Small intestine (tissue), 7 donors: Measurements from ENCODE around the gene TNFAIP8L3. TPM values are rescaled to one million over a fixed set of nuclear protein-coding genes. Genes with fewer than 3 reads are reported as not detected.

Experiments used
- DNase-seq, 2 donors: peaks; one replicate each; pipeline versions ENCODE4 v3.0.0 to v3.0.0-alpha.2; 2013
- FAIRE-seq: peaks from 2 replicates; lab custom pipeline; 2012; peaks lifted over from hg19 to GRCh38; lab: Jason Lieb, UNC
- H3K27ac ChIP-seq, 3 donors: one replicate each; pipeline ENCODE4 v1.5.1; 2013; ENCODE audit warnings: low read length in 2 of 3, mild to moderate bottlenecking in 2 of 3, control low read depth in 1 of 3, inconsistent platforms in 1 of 3, low read depth in 1 of 3, moderate library complexity in 1 of 3
- H3K27me3 ChIP-seq, 3 donors: one replicate each; pipeline ENCODE4 v1.6.1; 2013; ENCODE audit warnings: low read length in 3 of 3, inconsistent platforms in 1 of 3; ENCODE audit not compliant: control insufficient read depth in 3 of 3, insufficient read depth in 3 of 3
- H3K36me3 ChIP-seq, 3 donors: one replicate each; pipeline ENCODE4 v1.6.1; 2013; ENCODE audit warnings: low read length in 3 of 3, inconsistent platforms in 1 of 3, low read depth in 1 of 3, mild to moderate bottlenecking in 1 of 3, moderate library complexity in 1 of 3; ENCODE audit not compliant: control insufficient read depth in 3 of 3, insufficient read depth in 2 of 3
- H3K4me1 ChIP-seq, 3 donors: one replicate each; pipeline ENCODE4 v1.6.1; 2013; ENCODE audit warnings: low read length in 2 of 3, inconsistent platforms in 1 of 3, low read depth in 1 of 3, mild to moderate bottlenecking in 1 of 3, moderate library complexity in 1 of 3; ENCODE audit not compliant: control insufficient read depth in 3 of 3, insufficient read depth in 2 of 3
- H3K4me3 ChIP-seq, 3 donors: one replicate each; pipeline ENCODE4 v1.5.1; 2013; ENCODE audit warnings: low read length in 3 of 3, control low read depth in 1 of 3, inconsistent platforms in 1 of 3, low read depth in 1 of 3, mild to moderate bottlenecking in 1 of 3, moderate library complexity in 1 of 3
- H3K9me3 ChIP-seq, 2 donors: one replicate each; pipeline ENCODE4 v1.6.1; 2013; ENCODE audit warnings: low read depth in 1 of 2, low read length in 1 of 2; ENCODE audit not compliant: control insufficient read depth in 2 of 2, insufficient read depth in 1 of 2
- WGBS, 3 donors: extraction: QIAGEN DNeasy Blood & Tissue Kit; methylation state at CpG; one replicate each; pipeline ENCODE4 v1.1.7; 2013; 5-methylcytosine and 5-hydroxymethylcytosine counted together
- polyA plus RNA-seq, 4 donors: library from polyadenylated mRNA; stranded (reverse) in 3 of 4; unstranded in 1 of 4; fragments of 200-250 nt in 3 of 4; fragments of 120-200 nt in 1 of 4; gene quantifications; one replicate each; pipeline versions ENCODE4 v1.2.1 to v1.2.3, GENCODE V29; 2013
- donor health status: healthy with polysubstance abuse.
- donor health status: control.
- donor health status: control.
- donor health status: Bipolar disorder and iron deficiency.
- donor health status: healthy.

The TNFAIP8L3 gene
- polyA plus RNA-seq, 4 donors, result 1.1 to 8.4 (median 3.5) TPM; not detected in 1

GRCh38 chr15:51100785-51101489, 6.2 kb upstream of the TNFAIP8L3 start:
- Histone ChIP-seq H3K27me3 (peaks cover 0 to 19% (median 0%) of the 10 kb centered on the region in 3 donors), H3K4me1 (no peaks in the 10 kb centered on the region), H3K36me3 (no peaks in the 10 kb centered on the region), H3K9me3 (no peaks in the 10 kb centered on the region), H3K27ac (no peak overlapping the region), H3K4me3 (no peak overlapping the region)
- no peak for FAIRE-seq
- no peak for DNase-seq
- 74 to 78% (median 74%) methylated on average over 9 of the region's 9 CpGs for WGBS, 3 donors

- Histone ChIP-seq H3K36me3 (no peaks in the 10 kb centered on the region), H3K27ac (no peak overlapping the region), H3K4me1 (peaks cover 0 to 5% (median 0%) of the 10 kb centered on the region in 3 donors), H3K9me3 (no peaks in the 10 kb centered on the region), H3K27me3 (peaks cover 0 to 33% (median under 1%) of the 10 kb centered on the region in 3 donors), H3K4me3 (no peak overlapping the region)
- FAIRE-seq (no peak), DNase-seq (no peak)
Measured at GRCh38 chr15:51099185-51099584, 4.5 kb upstream of the TNFAIP8L3 start.

GRCh38 chr15:51098331-51098619, 3.6 kb upstream of the TNFAIP8L3 start:
- H3K27me3 ChIP-seq, result peaks cover 0 to 42% (median 4%) of the 10 kb centered on the region in 3 donors
- FAIRE-seq (no peak), DNase-seq (no peak)
- H3K4me1 ChIP-seq, result peaks cover 0 to 9% (median 0%) of the 10 kb centered on the region in 3 donors
- no peak overlapping the region for H3K4me3 ChIP-seq
- H3K36me3 ChIP-seq, result no peaks in the 10 kb centered on the region
- no peaks in the 10 kb centered on the region for H3K9me3 ChIP-seq
- no peak overlapping the region for H3K27ac ChIP-seq
- 58 to 80% (median 64%) methylated on average over 1 of the region's 1 CpG for WGBS, 3 donors

GRCh38 chr15:51097553-51098330, 3.0 kb upstream of the TNFAIP8L3 start:
- FAIRE-seq (no peak), DNase-seq (no peak)
- Histone ChIP-seq H3K36me3 (no peaks in the 10 kb centered on the region), H3K4me3 (no peak overlapping the region), H3K27me3 (peaks cover 0 to 46% (median 4%) of the 10 kb centered on the region in 3 donors), H3K4me1 (peaks cover 0 to 9% (median 0%) of the 10 kb centered on the region in 3 donors), H3K27ac (no peak overlapping the region), H3K9me3 (no peaks in the 10 kb centered on the region)
- WGBS, 3 donors, result 57 to 74% (median 61%) methylated on average over 5 of the region's 5 CpGs

GRCh38 chr15:51096976-51097375, 2.3 kb upstream of the TNFAIP8L3 start:
- peaks cover 0 to 9% (median 0%) of the 10 kb centered on the region in 3 donors for H3K4me1 ChIP-seq
- no peaks in the 10 kb centered on the region for H3K36me3 ChIP-seq
- no peak for FAIRE-seq
- no peaks in the 10 kb centered on the region for H3K9me3 ChIP-seq
- DNase-seq, result no peak
- H3K27me3 ChIP-seq, result peaks cover 0 to 53% (median 4%) of the 10 kb centered on the region in 3 donors
- H3K4me3 ChIP-seq, result no peak overlapping the region
- H3K27ac ChIP-seq, result no peak overlapping the region
- 39 to 56% (median 54%) methylated on average over 1 of the region's 1 CpG for WGBS, 3 donors

GRCh38 chr15:51095681-51096331, 1.1 kb upstream of the TNFAIP8L3 start:
- Histone ChIP-seq H3K4me3 (no peak overlapping the region), H3K27me3 (peaks cover 0 to 63% (median 4%) of the 10 kb centered on the region in 3 donors), H3K4me1 (peaks cover 0 to 9% (median 0%) of the 10 kb centered on the region in 3 donors), H3K9me3 (no peaks in the 10 kb centered on the region), H3K36me3 (no peaks in the 10 kb centered on the region), H3K27ac (no peak overlapping the region)
- no peak for FAIRE-seq
- WGBS, 3 donors, result 39 to 54% (median 49%) methylated on average over 6 of the region's 6 CpGs
- DNase-seq, result no peak

DNA sequence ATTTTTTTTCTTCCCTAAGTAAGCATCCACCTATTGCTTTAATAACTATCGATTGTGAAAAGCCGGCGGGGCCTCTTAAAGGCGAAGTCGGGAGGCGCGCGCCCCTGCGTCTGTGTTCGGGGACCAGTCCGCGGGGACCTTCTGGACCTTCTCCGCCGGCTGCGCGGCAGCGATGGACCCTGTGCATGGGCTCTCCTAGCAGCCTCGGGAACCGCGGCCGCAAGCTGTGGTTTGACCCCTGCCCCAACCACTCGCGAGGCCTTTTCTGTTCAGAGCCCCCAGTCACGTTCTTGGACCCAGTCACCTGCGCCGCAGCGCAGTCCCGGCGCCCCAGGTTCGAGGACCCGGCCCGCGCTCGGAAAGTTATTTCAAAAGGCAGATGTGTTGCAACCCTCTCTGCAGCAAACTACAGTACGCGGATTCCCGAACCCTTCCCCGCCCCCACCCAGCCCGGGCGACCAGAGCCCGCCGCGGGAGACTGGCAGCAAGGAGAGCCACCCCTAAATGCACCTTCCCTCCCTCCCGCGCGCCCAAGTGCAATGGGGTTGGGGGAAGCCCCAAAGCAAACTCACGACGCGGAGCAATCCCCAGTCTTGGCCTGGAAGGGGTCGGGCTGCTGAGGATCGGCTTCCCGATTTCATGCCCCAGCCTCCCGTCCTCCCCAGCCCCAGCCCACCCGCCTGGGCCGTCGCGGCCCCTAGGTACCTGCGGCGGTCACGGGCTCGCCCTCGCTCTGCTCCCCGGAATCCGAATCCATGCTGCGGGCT, 684 bp downstream of the TNFAIP8L3 start:
- peaks cover 0 to 63% (median 4%) of the 10 kb centered on the region in 3 donors for H3K27me3 ChIP-seq

DNA sequence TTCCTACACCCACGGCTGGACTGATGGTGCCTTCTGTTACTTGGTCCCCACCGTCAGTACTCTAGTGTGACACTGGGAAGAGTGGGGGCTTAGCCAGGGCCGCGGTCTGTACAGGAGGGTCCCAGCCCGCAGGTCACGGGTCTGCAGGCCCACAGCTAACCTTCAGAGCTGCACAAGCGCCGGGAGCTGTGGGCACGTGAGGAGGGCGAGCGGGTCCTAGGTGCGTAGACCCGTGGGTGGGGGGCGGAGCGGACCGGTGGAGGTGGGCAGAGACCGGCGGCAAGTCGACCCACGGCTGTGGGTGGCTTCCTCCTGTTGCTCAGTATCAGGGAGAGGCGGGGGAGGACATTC, 1.2 kb downstream of the TNFAIP8L3 start:
- no peaks in the 10 kb centered on the region for H3K36me3 ChIP-seq
- WGBS, 3 donors, result 6 to 13% (median 9%) methylated on average over 20 to 21 of the region's 21 CpGs
- H3K4me1 ChIP-seq, result peaks cover 0 to 9% (median 0%) of the 10 kb centered on the region in 3 donors
- FAIRE-seq (no peak), DNase-seq (no peak)
- peak overlapping the region; percentile 7 to 46 (median 32) for H3K4me3 ChIP-seq
- no peaks in the 10 kb centered on the region for H3K9me3 ChIP-seq
- H3K27ac ChIP-seq, result peak overlapping the region in 1 of 3 donors; percentile 24
- H3K27me3 ChIP-seq, result peaks cover 0 to 63% (median 4%) of the 10 kb centered on the region in 3 donors

More for the DNA sequence above, 684 bp downstream of the TNFAIP8L3 start:
- Histone ChIP-seq H3K9me3 (no peaks in the 10 kb centered on the region), H3K4me3 (peak overlapping the region; percentile 32 to 51 (median 46)), H3K4me1 (peaks cover 0 to 9% (median 0%) of the 10 kb centered on the region in 3 donors), H3K27ac (peak overlapping the region in 1 of 3 donors; percentile 53), H3K36me3 (no peaks in the 10 kb centered on the region)
- peak in 1 of 2 donors; percentile 60 for DNase-seq
- WGBS, 3 donors, result 1 to 2% (median 1%) methylated on average over 62 to 65 of the region's 65 CpGs
- no peak for FAIRE-seq
